ENCODE results near the gene NRG2.

Gene NRG2

DNA sequence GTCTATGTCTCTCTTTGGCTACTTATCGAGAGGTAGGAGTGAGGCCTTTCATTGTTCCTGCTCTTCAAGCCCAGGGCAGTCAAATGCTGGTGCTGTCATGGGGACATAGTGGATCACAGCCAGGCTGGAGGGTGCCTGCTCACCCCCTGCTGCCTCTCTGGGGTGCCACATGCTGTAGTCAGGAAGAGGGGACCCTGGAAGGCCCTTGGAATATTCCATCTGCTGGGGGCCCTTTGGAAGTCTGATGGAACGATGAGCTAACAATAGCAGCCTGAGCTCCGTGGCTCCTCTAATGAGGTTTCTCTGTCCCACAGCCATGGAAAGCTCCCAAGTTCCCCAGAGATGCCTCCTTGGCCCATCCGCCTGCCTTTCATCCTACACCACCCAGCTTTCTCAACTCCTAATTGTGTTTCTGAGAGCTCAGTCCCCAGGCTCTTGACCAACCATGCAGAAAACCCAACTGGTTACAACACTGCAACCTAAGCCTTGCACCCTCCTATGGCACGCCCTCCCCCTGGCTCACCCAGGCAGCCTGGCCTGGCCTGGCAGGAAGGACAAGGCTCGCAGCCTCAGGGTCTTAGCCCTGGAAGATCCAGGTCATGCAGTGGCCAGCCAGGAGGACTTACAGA lies 91.7 kb downstream of the NRG2 start:
- DNase-seq (ENCODE audit: low read depth in 2 of 3, low spot score in 1 of 3) = no peak

DNA sequence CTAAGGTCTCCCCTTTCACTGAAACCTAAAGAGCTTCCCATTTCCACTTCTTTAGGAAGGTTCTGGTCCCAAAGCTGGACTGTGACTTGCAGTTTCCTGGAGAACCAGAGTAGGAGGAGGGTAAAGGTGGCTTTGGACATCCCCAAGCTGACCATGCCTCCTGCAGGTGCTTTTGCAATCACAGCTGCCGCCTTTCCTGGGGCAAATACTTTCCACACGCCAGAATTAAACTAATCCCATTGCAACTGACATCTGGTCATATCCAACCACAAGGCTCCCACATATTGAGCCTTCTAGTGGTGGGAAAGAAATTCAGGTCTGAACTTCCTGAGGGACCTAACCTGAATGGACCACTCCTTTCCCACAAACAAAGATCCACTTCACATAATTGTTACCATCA lies 92.7 kb downstream of the NRG2 start:
- no peak for DNase-seq (ENCODE audit: low read depth in 2 of 3, low spot score in 1 of 3)

DNA sequence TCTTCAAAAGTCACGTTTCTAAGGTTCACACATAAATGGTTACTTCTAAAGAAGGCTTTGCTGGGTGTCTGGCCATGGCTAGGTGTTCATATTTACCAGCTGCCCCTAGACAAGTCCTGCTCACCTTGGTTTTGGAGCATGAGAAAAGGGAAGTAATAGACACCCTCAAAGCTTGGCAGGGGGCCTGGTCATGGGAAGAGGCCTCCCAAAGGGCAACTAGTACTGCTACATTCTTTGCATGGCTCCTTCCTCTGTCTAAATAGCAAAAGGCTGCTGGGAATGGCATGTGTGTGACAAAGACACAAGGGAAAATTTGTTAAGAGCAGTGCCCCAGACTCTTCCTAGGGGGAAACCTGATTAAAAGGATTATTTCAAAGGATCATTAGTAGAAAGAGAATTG lies 93.4 kb downstream of the NRG2 start:
- no peak for DNase-seq (ENCODE audit: low read depth in 2 of 3, low spot score in 1 of 3)

DNA sequence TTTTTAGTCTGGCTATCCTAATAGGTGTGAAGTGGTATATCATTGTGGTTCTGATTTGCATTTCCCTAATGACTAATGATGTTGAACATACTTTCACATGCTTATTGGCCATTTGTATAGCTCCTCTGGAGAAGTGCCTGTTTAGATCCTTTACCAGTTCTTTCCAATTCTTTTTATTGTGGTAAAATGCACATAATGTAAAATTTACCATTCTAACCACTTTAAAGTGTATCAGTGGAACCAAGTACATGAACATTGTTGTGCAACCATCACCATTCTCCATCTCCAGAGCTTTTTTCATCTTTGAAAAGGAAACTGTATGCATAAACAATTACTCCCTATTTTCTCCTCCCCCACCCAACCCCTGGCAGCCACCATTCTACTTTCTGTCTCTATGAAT lies 95.4 kb downstream of the NRG2 start:
- DNase-seq (ENCODE audit: low read depth in 2 of 3, low spot score in 1 of 3) = no peak

DNA sequence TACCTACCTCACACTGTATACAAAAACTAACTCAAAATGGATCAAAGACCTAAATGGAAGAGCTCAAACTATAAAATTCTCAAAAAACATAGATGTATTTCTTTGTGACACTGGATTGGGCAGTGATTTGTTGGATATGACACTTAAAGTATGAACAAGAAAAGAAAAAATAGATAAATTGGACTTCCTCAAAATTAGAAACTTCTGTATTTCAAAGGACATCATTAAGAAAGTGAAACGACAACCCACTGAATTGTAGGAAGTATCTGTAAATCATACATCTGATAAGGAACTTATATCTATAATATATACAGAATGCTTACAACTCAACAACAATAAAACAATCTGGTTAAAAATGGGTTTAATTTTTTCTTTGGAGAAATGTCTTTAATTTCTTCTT lies 96.7 kb downstream of the NRG2 start:
- no peak for DNase-seq (ENCODE audit: low read depth in 2 of 3, low spot score in 1 of 3)

DNA sequence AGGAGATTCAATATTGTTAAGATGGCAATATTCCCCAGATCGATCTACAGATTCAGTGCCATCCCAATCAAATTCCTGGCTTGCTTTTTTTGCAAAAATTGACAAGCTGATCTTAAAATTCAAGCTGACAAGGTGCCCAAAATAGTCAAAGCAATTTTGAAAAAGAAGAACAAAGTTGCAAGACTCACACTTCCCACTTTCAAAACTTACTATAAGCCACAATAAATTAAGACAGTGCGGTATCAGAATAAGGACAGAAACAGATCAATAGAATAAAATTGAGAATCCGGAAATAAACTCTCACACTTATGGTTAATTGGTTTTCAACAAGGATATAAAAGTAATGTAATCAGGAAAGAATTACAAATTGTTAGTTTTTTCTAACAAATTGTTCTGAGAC lies 97.1 kb downstream of the NRG2 start:
- DNase-seq (ENCODE audit: low read depth in 2 of 3, low spot score in 1 of 3) = no peak

DNA sequence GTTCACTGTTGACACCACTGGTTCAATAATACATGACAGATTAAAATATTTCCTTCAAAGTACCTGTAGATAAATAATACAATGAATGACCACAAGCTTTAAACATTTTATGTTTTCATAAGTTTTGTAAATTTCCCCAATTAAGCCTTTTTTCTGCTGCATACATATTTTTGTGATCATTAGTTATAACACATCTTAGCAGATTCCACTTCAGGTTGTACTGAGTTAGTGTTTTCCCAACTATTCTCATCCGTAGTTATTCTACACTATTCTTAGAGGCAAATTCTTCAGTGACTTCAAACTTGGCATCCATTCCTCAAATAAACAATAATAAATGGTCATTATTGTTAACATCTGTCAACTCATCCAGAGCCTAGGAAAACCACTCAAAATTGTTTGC lies 100.9 kb downstream of the NRG2 start:
- DNase-seq (ENCODE audit: low read depth in 2 of 3, low spot score in 1 of 3) = no peak

DNA sequence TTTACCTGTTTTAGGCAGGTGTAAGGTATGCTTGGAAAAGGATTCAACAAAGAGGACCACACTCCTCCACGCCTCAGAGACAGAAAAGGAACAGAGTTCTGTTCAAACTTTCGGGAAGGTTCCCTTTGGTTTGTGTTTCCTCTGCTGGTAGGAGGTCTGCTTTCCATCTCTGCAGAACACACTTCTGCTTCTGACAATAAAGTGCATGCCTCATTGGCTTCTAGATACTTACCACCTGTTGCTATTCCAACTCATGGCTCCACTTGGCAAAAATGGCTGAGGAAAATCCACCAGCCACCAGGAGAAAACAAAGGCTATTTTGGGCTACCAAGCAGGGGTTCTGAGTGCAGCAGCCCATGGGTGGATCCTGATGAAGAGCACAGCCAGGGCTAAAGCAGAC lies 112.7 kb downstream of the NRG2 start:
- DNase-seq (ENCODE audit: low read depth in 2 of 3, low spot score in 1 of 3) = no peak

DNA sequence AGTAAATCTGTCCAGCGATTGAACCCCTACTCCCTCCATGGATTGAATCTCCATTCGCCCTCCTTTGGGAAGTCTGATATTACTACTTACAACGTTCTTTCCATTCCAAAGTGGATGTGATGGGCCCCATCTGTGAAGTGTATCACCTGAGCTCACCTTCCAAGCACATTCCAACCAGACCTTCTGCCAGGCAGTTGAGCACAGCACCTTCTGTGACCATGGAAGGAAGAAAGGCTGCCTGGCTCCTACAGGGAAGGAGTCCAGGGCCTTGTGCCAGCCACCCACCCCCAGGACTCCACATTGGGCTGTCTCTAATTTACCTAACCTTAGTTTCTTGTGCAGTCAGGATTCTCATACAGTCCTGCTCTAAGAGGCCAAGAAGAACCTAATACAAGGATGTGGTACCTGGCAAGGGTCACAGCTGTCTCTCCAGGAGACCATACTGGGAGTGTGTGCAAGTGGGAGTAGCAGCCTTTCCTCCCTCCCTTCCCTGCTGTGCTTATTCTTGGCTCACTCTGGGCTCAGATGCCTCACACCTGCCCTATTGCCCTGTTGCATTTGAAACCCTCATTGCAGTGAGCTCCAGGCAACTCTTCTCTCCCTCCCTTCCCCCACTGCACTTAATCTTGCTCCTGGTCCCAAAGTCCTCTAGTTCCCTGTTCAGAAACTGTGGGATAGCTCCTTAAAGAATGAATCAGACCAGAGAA lies 116.1 kb downstream of the NRG2 start:
- no peak for DNase-seq (ENCODE audit: low read depth in 2 of 3, low spot score in 1 of 3)

DNA sequence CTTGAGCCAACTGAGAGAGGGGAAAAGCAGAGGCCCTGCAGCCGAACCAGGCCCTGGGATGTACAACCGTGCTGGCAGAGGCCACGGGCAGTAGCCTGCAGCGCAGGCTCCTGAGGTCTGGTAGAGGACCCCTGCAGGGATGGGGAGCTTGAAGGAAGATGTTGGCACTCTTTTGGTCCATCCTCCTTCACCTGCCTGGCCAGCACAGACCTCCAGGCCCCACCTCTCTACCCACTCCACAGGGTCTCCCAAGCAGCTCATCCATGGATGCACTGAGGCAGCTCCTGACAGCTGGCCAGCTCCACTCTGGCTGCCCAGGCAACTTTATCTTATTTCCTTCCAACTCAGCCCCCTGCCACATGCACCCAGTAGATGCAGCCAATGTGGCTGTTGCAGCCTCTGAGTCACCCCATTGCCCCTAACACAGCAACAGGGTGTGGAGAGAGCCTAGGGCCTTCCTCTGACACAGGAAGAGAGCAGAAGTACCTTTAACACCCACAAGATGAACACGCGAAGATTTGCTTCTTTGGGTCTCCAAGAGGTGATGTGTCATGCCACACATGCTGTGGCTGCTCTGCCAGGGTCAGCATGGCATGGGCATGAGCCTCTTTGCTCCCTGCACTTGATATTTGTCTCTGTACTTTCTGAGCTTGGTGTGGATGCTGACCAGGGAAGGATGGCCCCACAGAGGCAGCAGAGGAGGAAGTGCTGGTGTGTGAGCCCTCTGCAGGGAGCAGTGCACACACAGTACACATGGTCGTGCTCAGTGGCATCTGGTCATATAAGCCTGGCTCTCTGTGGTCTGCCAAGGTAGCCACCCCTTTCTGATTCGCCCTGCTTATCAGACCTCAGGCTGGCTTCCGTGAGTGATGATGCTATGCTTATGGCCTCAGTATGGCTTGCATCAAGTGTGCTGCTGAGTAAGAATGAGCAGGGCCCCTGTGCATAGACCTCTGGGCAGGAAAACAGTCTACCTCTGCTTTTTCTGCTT lies 117.2 kb downstream of the NRG2 start:
- DNase-seq (ENCODE audit: low read depth in 2 of 3, low spot score in 1 of 3) = no peak

DNA sequence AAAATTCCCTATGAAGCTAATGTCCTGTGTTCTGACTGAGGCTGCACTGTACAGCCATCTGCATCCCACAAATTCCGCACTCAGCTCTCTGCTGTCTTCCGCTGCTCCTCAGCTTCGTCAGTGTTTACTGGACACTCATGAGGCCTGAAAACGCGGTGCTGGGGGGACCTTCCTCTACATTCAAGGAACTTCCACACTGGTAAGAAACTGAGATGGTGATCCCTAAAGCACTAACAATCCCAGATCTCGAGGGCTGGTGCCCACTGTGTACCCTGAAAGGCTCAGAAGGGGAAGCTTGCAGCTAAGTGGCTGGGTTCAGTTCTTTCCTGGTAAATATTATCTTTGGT lies 117.9 kb downstream of the NRG2 start:
- DNase-seq (ENCODE audit: low read depth in 2 of 3, low spot score in 1 of 3) = no peak

DNA sequence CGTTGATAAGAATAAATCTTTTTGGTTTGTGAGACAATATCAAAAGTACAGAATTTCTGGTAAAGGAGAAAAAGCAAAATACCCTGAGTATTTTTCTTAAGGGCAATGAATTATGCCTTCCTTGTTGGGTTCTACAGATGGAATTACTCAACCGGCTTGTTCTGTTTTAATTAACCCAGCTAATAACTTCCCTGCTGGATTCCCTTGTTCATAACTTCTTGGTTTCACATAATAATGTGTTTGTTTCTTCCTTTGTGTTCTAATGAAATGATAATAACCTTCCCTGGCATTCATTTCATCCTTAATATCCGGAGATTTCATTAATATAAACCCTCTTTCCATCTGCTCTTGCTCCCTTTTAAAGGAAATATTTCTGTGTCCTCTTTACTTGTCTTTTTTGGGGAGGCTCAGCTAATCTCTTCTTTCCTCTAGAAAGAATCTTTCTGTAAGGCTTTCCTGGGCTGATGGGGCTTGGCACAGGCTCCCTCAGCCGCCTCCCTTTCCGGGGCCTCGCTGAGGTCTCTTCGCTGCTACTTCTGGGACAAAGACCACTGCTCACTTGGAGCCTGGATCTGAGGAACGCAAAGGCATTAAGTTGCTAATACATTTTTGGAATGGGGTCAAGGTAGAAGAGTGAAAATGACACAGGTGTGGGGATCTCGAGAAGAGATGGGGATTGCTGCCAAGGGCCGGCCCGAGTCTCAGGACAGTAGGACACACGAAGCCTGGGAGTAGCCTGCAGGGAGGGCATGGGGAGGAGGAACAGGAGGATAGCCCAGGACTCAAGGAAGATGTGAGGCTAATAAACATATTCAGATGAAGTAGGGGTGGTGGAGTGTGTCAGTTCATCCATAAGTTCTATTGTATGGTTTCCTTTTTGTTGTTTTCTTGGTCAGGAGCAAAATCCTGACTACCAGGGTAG lies 118.5 kb downstream of the NRG2 start:
- no peak for DNase-seq (ENCODE audit: low read depth in 2 of 3, low spot score in 1 of 3)

DNA sequence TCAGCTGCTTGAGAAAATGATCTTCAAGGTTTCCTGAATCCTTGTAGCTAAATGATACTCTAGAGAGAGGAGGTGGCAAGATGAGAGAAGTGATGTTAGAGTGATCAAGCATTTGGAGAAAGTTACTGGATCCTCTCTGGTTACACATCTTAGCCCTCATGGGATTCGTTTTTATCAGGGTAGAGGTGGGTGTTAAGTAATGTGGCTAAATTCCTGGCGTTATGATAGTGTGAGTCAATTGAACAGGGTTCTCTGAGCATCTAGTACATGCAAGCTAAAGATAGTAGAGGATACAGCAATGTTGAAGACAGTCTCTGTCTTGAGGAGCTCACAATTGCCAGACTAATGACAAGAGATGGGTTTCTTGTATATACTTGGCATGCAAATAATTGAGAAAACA lies 123.8 kb downstream of the NRG2 start:
- no peak for DNase-seq (ENCODE audit: low read depth in 2 of 3, low spot score in 1 of 3)

DNA sequence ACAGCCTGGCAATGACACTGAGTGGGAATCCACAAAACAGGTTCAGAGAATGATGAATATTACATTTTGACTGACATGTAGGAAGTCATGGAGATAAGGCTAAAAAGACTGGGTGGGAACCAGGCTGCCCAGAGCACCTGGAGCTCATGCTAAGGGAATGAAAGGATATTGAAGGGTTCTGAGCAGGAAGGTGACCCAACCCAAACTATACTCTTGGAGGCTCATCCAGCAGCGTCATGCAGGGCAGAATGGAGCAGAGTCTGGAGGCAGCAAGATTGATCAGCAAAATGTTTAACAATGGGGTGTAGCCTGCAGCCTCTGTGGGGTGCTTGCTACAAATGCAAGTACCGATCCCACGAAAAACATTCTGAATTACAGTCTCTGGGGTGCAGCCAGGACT lies 127.3 kb downstream of the NRG2 start:
- no peak for DNase-seq (ENCODE audit: low read depth in 2 of 3, low spot score in 1 of 3)

DNA sequence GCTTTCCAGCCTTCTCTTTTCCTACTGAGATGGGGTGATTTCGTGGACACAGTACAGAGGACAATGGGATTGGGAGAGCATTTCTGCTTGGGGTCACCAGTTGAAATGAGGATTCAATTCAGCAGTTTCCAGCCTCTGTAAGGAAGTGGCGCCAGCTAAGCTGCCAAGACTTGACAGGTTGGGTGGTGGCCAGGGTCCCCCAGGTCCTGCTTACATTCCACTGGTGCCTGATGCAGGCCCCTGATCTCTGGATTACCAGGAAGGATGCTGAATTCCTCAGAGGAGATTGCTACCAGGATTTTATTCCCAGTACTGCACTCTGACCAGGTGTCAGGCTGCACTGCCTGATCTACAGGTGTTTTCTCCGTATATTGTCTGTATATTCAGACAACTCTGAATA lies 127.8 kb downstream of the NRG2 start:
- DNase-seq (ENCODE audit: low read depth in 2 of 3, low spot score in 1 of 3) = no peak

DNA sequence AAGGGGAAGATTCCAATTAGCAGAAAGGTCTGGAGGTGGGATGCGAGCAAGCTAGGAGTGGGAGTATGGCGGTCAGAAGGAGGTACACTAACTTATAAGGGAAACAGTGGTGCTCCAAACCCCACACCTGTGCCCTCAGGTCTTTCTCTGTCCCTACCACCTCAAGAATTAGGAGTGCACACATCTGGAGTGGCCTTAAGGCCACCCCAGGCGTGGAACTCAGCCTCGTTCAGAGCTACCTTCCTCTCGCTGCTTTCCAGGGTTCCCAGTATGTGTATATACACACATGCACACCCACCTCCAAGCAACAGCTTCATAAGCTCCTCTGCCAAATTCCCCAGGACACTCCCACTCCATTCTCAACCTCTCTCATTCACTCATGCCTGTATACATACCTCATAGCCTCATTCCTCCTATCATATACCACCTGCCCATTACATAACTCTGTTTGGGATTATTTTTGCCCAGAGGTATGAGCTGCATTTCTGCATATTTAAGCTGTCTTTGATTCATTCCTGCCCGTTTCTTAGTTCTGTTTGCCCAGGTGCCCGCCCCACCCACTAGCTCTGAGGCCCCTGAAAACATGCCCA lies 128.8 kb downstream of the NRG2 start:
- DNase-seq (ENCODE audit: low read depth in 2 of 3, low spot score in 1 of 3) = no peak

DNA sequence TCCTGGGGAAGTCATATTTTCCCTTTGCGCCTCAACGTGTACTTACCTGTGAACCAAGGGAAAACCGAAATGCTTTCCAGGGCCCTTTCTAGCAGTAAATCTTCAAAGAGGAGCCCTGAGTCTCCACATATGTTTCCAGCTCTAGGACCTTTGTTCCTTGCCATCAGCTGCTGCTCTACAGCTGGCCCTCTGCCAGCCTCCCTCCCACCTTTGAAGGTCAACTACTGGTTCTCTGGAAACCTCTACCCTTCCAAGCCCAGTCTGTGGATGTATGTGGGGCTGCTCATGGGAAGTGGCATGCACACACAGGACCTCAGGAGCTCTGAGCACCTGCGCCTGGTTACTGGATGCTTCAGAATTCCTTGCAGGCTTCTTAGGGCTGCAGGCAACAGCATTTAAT lies 130.3 kb downstream of the NRG2 start:
- DNase-seq (ENCODE audit: low read depth in 2 of 3, low spot score in 1 of 3) = no peak

DNA sequence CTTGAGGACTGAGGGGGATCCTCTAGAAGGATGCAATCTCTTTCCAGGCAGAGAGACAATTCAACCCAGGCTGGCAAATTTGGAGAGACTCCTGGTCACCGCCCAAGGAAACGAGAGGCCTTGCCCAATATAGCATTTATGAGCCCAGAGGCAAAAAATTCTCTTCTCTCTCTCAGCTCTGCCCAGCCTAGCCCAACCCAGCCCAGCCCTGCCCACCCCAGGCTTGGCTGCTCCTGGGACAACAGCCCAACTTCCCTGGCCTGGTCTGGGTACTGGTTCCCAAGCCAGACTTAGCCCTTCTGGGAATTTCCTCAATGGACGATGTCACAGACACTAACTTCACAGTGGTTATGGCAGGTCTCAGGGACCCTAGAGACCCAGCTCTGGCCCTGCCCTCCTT lies 130.9 kb downstream of the NRG2 start:
- DNase-seq (ENCODE audit: low read depth in 2 of 3, low spot score in 1 of 3) = no peak

DNA sequence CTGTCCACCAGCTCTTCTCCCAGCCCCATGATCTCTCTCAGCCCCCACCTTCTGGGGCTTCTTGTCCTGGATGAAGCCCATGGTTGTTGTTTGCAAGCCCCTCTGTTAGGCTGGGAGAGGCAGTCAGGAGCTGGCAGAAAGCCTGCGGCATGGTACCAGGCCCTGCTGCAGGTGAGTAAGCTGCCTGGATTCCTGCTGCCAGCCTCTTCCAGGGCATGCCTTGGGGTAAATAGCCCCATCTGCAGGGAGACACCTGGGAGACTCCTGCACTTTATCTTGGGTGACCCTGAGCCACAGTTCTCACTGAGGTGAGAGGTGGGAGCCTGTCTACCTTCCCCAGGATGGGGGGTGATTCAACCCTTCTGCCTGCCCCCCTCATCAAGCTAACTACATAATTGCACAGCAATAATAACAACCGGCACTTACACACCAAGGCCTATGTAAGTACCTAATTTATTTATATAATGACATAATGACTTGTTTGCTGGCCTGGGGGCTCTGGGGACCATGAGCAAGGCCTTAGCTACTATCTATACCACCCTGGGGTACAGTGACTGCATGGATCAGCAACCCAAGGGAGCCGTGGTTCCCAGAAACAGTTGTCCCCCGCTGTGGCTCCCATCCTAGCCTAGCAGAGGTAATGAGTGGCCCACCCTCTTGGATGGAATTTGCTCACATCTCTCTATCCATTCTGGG lies 131.5 kb downstream of the NRG2 start:
- no peak for DNase-seq (ENCODE audit: low read depth in 2 of 3, low spot score in 1 of 3)

DNA sequence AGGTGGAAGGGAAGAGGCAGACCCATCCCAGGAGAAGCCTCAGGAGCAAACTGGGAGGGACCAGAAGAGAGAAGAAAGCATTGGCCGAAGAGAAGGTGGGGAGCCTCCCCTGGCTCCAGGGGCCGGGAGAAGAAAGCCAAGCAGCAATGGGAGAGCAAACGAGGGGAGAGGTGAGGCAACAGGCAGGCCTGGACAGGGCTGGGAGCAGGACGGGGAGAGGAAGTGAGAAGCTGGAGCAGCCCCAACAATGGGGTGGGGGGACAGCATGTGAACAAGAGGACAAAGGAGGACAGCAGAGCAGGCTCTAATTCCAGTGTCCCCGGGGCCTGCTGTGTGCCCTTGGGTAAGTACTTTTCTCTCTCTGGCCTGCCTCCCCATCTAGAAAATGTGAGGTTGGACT lies 132.2 kb downstream of the NRG2 start:
- DNase-seq (ENCODE audit: low read depth in 2 of 3, low spot score in 1 of 3) = no peak
